GM23338 (cell line): ENCODE measurements around the gene SCG2. TPM values are rescaled to one million over a fixed set of nuclear protein-coding genes. Genes with fewer than 3 reads are reported as not detected.

Experiments used
- ATAC-seq: fragments of 200-7000 bp; cut with Tn5 transposase; 3 replicates; pipeline ENCODE4 v1.9.1; 2020
- DNase-seq: peaks from one replicate; pipeline ENCODE4 v3.0.0-alpha.2; 2015; ENCODE audit warnings: low spot score
- H2AFZ ChIP-seq: fragments of 200-600 bp; sonication (generic); 2 replicates; pipeline ENCODE4 v1.8.0; 2016; ENCODE audit warnings: antibody characterized with exemption, mild to moderate bottlenecking, moderate library complexity
- H3F3A ChIP-seq: fragments of 200-600 bp; sonication (generic); replicated peaks from 2 replicates; pipeline ENCODE4 v1.8.0; 2017; ENCODE audit warnings: antibody characterized with exemption, mixed run types, low read depth
- H3K27ac ChIP-seq: fragments of 200-600 bp; sonication (generic); 2 replicates; pipeline ENCODE4 v1.6.1; 2016; ENCODE audit warnings: low read depth
- H3K27me3 ChIP-seq: fragments of 200-600 bp; sonication (generic); 2 replicates; pipeline ENCODE4 v1.8.0; 2016; ENCODE audit warnings: mild to moderate bottlenecking, mixed run types, moderate library complexity; ENCODE audit not compliant: insufficient read depth
- H3K36me3 ChIP-seq: fragments of 200-600 bp; sonication (generic); 2 replicates; pipeline ENCODE4 v1.8.0; 2016; ENCODE audit warnings: mild to moderate bottlenecking; ENCODE audit not compliant: insufficient read depth
- H3K4me1 ChIP-seq: fragments of 200-600 bp; sonication (generic); 2 replicates; pipeline ENCODE4 v1.8.0; 2016; ENCODE audit warnings: mild to moderate bottlenecking, moderate library complexity; ENCODE audit not compliant: insufficient read depth
- H3K4me2 ChIP-seq: fragments of 200-600 bp; sonication (generic); 2 replicates; pipeline ENCODE4 v1.7.1; 2017; ENCODE audit warnings: mixed run types
- H3K4me3 ChIP-seq: fragments of 200-600 bp; sonication (generic); 2 replicates; pipeline ENCODE4 v1.6.1; 2016; ENCODE audit warnings: mixed run types
- H3K79me2 ChIP-seq: fragments of 200-600 bp; sonication (generic); replicated peaks from 2 replicates; pipeline ENCODE4 v1.8.0; 2017; ENCODE audit warnings: mild to moderate bottlenecking; ENCODE audit not compliant: insufficient read depth
- H3K9me2 ChIP-seq: fragments of 200-600 bp; sonication (generic); 2 replicates; pipeline ENCODE4 v1.8.0; 2017; ENCODE audit not compliant: insufficient read depth
- H4K20me1 ChIP-seq: fragments of 200-600 bp; sonication (generic); replicated peaks from 2 replicates; pipeline ENCODE4 v1.8.0; 2017; ENCODE audit warnings: mild to moderate bottlenecking; ENCODE audit not compliant: insufficient read depth
- H3K27ac Mint-ChIP-seq: 2 replicates; pipeline ENCODE4 v1.8.0; 2020; ENCODE audit warnings: inconsistent platforms, mild to moderate bottlenecking, moderate library complexity, mixed read lengths
- H3K27me3 Mint-ChIP-seq: 3 replicates; pipeline ENCODE4 v1.8.0; 2022; ENCODE audit warnings: low read depth, mild to moderate bottlenecking, moderate library complexity, mixed read lengths, inconsistent platforms; ENCODE audit not compliant: insufficient read depth, poor library complexity
- H3K36me3 Mint-ChIP-seq: 3 replicates; pipeline ENCODE4 v1.8.0; 2021; ENCODE audit warnings: low read depth, mild to moderate bottlenecking, inconsistent platforms, moderate library complexity, mixed read lengths
- H3K4me1 Mint-ChIP-seq: 3 replicates; pipeline ENCODE4 v1.8.0; 2020; ENCODE audit warnings: mild to moderate bottlenecking, inconsistent platforms, mixed read lengths
- H3K4me3 Mint-ChIP-seq: 3 replicates; pipeline ENCODE4 v1.8.0; 2021; ENCODE audit warnings: moderate library complexity, mild to moderate bottlenecking, inconsistent platforms, mixed read lengths
- H3K9me3 Mint-ChIP-seq: 3 replicates; pipeline ENCODE4 v1.8.0; 2020; ENCODE audit warnings: moderate library complexity, mild to moderate bottlenecking, inconsistent platforms, mixed read lengths
- CREB1 ChIP-seq: fragments of 250-450 bp; sonication (Bioruptor Pico); IDR thresholded peaks from 2 replicates; pipeline ENCODE4 v1.5.0; 2020; ENCODE audit warnings: low read depth, mild to moderate bottlenecking, moderate library complexity
- CTCF ChIP-seq, 2 experiments: fragments of 200-600 bp in 1 of 2; sonication (generic) in 1 of 2; conservative IDR thresholded peaks; 2 replicates each; pipeline versions ENCODE4 v1.5.1 to v1.6.1; 2016 to 2017; ENCODE audit warnings: antibody characterized with exemption in 2 of 2, low read depth in 2 of 2, mild to moderate bottlenecking in 2 of 2, moderate library complexity in 1 of 2
- EZH2phosphoT487 ChIP-seq: fragments of 200-600 bp; sonication (generic); IDR thresholded peaks from one replicate; pipeline ENCODE4 v1.8.1; 2018; ENCODE audit warnings: antibody characterized with exemption; ENCODE audit not compliant: unreplicated experiment
- JUNB ChIP-seq: IDR thresholded peaks from one replicate; pipeline ENCODE4 v1.6.1; 2016; ENCODE audit warnings: antibody characterized with exemption; ENCODE audit not compliant: unreplicated experiment
- NANOG ChIP-seq: IDR thresholded peaks from 2 replicates; pipeline ENCODE4 v1.6.1; 2016; ENCODE audit warnings: antibody characterized with exemption, borderline replicate concordance
- POLR2AphosphoS5 ChIP-seq: IDR thresholded peaks from 2 replicates; pipeline ENCODE4 v1.6.1; 2016; ENCODE audit warnings: antibody characterized with exemption, low read depth
- ZNF114 ChIP-seq: fragments of 250-450 bp; sonication (Bioruptor Pico); IDR thresholded peaks from 2 replicates; pipeline ENCODE4 v1.5.0; 2020; ENCODE audit warnings: mild to moderate bottlenecking, moderate library complexity
- polyA plus RNA-seq: library from polyadenylated mRNA; unstranded; fragments of >200 nt; fragmentation: Nextera tagmentation; extraction: Ambion mirVana; gene quantifications from 2 replicates; pipeline ENCODE4 v1.2.1, GENCODE V29; 2016
- total RNA-seq: library from RNA; depleted of rRNA; stranded (reverse); fragments of >200 nt; shearing (Covaris generic); gene quantifications from 2 replicates; pipeline ENCODE4 v1.2.3, GENCODE V29; 2014
- TF ChIP-seq, protein P1 (sequence below): fragments of 250-450 bp; sonication (Bioruptor Pico); IDR thresholded peaks from 2 replicates; pipeline ENCODE4 v1.5.0; 2020; ENCODE audit warnings: mild to moderate bottlenecking, moderate library complexity

Gene SCG2
- total and polyA plus RNA-seq, 2 experiments from 2014 or later, result 0.18 to 0.31 TPM

DNA sequence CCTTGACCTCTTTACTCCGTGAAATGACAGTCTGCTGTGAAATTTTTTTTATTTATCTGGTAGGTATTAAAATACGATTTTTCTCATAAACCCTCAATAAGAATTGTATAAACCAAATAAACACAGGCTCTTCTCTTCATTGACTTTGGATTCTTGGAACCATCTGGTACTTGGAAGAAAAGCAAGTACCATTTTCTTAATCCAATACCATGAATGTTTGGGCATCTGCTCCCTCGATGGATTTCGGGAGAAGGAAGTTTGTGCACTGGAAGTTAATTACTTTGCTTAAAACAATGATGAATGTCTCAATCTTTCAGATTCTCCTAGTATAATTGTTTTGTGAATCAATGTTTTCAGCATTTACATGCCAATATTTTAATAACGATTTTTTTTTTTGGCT is 5.3 kb upstream of the SCG2 start (continued):
- TF ChIP-seq CTCF (conservative IDR thresholded peaks at IDR 0.05; ENCODE audit: low read depth in 2 of 2), result no peak
- no peak for TF ChIP-seq JUNB
- no peak for TF ChIP-seq ZNF114 (CRISPR knock-in tag)
- TF ChIP-seq, protein P1, sequence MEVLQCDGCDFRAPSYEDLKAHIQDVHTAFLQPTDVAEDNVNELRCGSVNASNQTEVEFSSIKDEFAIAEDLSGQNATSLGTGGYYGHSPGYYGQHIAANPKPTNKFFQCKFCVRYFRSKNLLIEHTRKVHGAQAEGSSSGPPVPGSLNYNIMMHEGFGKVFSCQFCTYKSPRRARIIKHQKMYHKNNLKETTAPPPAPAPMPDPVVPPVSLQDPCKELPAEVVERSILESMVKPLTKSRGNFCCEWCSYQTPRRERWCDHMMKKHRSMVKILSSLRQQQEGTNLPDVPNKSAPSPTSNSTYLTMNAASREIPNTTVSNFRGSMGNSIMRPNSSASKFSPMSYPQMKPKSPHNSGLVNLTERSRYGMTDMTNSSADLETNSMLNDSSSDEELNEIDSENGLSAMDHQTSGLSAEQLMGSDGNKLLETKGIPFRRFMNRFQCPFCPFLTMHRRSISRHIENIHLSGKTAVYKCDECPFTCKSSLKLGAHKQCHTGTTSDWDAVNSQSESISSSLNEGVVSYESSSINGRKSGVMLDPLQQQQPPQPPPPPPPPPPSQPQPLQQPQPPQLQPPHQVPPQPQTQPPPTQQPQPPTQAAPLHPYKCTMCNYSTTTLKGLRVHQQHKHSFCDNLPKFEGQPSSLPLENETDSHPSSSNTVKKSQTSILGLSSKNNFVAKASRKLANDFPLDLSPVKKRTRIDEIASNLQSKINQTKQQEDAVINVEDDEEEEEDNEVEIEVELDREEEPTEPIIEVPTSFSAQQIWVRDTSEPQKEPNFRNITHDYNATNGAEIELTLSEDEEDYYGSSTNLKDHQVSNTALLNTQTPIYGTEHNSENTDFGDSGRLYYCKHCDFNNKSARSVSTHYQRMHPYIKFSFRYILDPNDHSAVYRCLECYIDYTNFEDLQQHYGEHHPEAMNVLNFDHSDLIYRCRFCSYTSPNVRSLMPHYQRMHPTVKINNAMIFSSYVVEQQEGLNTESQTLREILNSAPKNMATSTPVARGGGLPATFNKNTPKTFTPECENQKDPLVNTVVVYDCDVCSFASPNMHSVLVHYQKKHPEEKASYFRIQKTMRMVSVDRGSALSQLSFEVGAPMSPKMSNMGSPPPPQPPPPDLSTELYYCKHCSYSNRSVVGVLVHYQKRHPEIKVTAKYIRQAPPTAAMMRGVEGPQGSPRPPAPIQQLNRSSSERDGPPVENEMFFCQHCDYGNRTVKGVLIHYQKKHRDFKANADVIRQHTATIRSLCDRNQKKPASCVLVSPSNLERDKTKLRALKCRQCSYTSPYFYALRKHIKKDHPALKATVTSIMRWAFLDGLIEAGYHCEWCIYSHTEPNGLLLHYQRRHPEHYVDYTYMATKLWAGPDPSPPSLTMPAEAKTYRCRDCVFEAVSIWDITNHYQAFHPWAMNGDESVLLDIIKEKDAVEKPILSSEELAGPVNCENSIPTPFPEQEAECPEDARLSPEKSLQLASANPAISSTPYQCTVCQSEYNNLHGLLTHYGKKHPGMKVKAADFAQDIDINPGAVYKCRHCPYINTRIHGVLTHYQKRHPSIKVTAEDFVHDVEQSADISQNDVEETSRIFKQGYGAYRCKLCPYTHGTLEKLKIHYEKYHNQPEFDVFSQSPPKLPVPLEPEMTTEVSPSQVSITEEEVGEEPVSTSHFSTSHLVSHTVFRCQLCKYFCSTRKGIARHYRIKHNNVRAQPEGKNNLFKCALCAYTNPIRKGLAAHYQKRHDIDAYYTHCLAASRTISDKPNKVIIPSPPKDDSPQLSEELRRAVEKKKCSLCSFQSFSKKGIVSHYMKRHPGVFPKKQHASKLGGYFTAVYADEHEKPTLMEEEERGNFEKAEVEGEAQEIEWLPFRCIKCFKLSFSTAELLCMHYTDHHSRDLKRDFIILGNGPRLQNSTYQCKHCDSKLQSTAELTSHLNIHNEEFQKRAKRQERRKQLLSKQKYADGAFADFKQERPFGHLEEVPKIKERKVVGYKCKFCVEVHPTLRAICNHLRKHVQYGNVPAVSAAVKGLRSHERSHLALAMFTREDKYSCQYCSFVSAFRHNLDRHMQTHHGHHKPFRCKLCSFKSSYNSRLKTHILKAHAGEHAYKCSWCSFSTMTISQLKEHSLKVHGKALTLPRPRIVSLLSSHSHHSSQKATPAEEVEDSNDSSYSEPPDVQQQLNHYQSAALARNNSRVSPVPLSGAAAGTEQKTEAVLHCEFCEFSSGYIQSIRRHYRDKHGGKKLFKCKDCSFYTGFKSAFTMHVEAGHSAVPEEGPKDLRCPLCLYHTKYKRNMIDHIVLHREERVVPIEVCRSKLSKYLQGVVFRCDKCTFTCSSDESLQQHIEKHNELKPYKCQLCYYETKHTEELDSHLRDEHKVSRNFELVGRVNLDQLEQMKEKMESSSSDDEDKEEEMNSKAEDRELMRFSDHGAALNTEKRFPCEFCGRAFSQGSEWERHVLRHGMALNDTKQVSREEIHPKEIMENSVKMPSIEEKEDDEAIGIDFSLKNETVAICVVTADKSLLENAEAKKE (CRISPR knock-in tag), result no peak
- no peak for TF ChIP-seq EZH2phosphoT487
- no peak for TF ChIP-seq NANOG

GRCh38 chr2:223606946-223607345 is 4.8 kb upstream of the SCG2 start:
- Histone ChIP-seq H3K4me3 (no peak overlapping the region), H3F3A (no peaks in the 10 kb centered on the region), H3K9me2 (no peaks in the 10 kb centered on the region), H3K79me2 (no peaks in the 10 kb centered on the region), H4K20me1 (peaks cover 8% of the 10 kb centered on the region; the same call in 1 of the 2 replicates), H3K36me3 (no peaks in the 10 kb centered on the region), H3K4me1 (peaks cover 7% of the 10 kb centered on the region; the same call in 1 of the 2 replicates), H3K4me2 (no peak overlapping the region), H3K27ac (no peak overlapping the region), H2AFZ (no peak overlapping the region), H3K27me3 (peaks cover 12% of the 10 kb centered on the region)
- no peaks in the 10 kb centered on the region for H3K9me3 Mint-ChIP-seq
- H3K4me1 Mint-ChIP-seq, result peaks cover 13% of the 10 kb centered on the region
- ATAC-seq (no peak), DNase-seq (no peak)
- no peaks in the 10 kb centered on the region for H3K36me3 Mint-ChIP-seq
- H3K4me3 Mint-ChIP-seq, result no peak overlapping the region
- no peak overlapping the region for H3K27ac Mint-ChIP-seq
- H3K27me3 Mint-ChIP-seq, result peaks cover 11% of the 10 kb centered on the region
- TF ChIP-seq, protein P1 (CRISPR knock-in tag), result no peak
- no peak for TF ChIP-seq NANOG
- TF ChIP-seq POLR2AphosphoS5, result no peak
- TF ChIP-seq CREB1, result no peak
- TF ChIP-seq JUNB, result no peak
- no peak for TF ChIP-seq ZNF114 (CRISPR knock-in tag)
